NB4 (cell line): ENCODE measurements around the gene PDE3A.

Experiments used
- DNase-seq: peaks from one replicate; pipeline ENCODE4 v3.0.0; 2010; ENCODE audit warnings: low read depth
- H3K4me3 ChIP-seq: one replicate; pipeline ENCODE4 v1.5.1; 2011; ENCODE audit warnings: mild to moderate bottlenecking, low read depth, low read length, moderate library complexity
- CTCF ChIP-seq: IDR thresholded peaks from one replicate; pipeline ENCODE4 v1.5.1; 2012; ENCODE audit warnings: low read depth, low read length
- MAX ChIP-seq: IDR thresholded peaks from 2 replicates; pipeline ENCODE4 v1.6.1; 2011; ENCODE audit warnings: low read depth, low read length
- MYC ChIP-seq: IDR thresholded peaks from 2 replicates; pipeline ENCODE4 v1.6.1; 2011; ENCODE audit warnings: low read depth, low read length
- POLR2A ChIP-seq: IDR thresholded peaks from 2 replicates; pipeline ENCODE4 v1.6.1; 2011; ENCODE audit warnings: mild to moderate bottlenecking; ENCODE audit not compliant: insufficient read length; ENCODE audit errors: extremely low read depth

Gene PDE3A

GRCh38 chr12:20345866-20346265 lies 22.5 kb upstream of the PDE3A start:
- H3K4me3 ChIP-seq, result no peak overlapping the region
- no peak for DNase-seq
- no peak for TF ChIP-seq MAX
- TF ChIP-seq MYC, result no peak
- no peak for TF ChIP-seq CTCF
- TF ChIP-seq POLR2A, result no peak

- TF ChIP-seq MAX (no peak), MYC (no peak), POLR2A (no peak), CTCF (no peak)
- DNase-seq, result no peak
- H3K4me3 ChIP-seq, result no peak overlapping the region
These were observed 18.3 kb upstream of the PDE3A start for GRCh38 chr12:20350026-20350425.

- no peak for DNase-seq
These were observed 17.8 kb upstream of the PDE3A start for GRCh38 chr12:20350495-20350894.

GRCh38 chr12:20351406-20351805 lies 16.9 kb upstream of the PDE3A start:
- TF ChIP-seq MAX (no peak), POLR2A (no peak), MYC (no peak), CTCF (no peak)
- DNase-seq, result no peak
- no peak overlapping the region for H3K4me3 ChIP-seq

More at GRCh38 chr12:20350495-20350894, 17.8 kb upstream of the PDE3A start:
- no peak for TF ChIP-seq MAX
- no peak for TF ChIP-seq MYC
- no peak for TF ChIP-seq CTCF
- no peak overlapping the region for H3K4me3 ChIP-seq

GRCh38 chr12:20356048-20356447 lies 12.3 kb upstream of the PDE3A start:
- H3K4me3 ChIP-seq, result no peak overlapping the region
- no peak for TF ChIP-seq MAX
- no peak for TF ChIP-seq MYC
- TF ChIP-seq POLR2A, result no peak
- no peak for TF ChIP-seq CTCF
- DNase-seq, result no peak

- TF ChIP-seq CTCF (no peak), MYC (no peak), MAX (no peak), POLR2A (no peak)
- DNase-seq, result no peak
- no peak overlapping the region for H3K4me3 ChIP-seq
These were observed 7.9 kb upstream of the PDE3A start for GRCh38 chr12:20360407-20360806.
